Measurements from ENCODE around the gene IGSF9B.

- TF ChIP-seq CTCF (optimal IDR thresholded peaks at IDR 0.05 in 1 of 3, IDR thresholded peaks at IDR 0.05 in 1 of 3, conservative IDR thresholded peaks at IDR 0.05 in 1 of 3; ENCODE audit: extremely low read depth in 1 of 3, insufficient read depth in 2 of 3, low read length in 3 of 3) = no peak
- TF ChIP-seq EZH2 (IDR thresholded peaks at IDR 0.05; ENCODE audit: low read length) = no peak
These were observed 31.0 kb downstream of the IGSF9B start for GRCh38 chr11:133925756-133926155.

All from keratinocyte (primary cell).